Fibroblast of gingiva (primary cell): ENCODE results near the gene NAA15.
"Not testable (repeated sequence)": the region's sequence is repeated elsewhere in the genome, so short reads cannot be mapped to it uniquely, and the experiment has no call there.

Source experiments
- DNase-seq: peaks from one replicate; pipeline ENCODE4 v3.0.0-alpha.2; 2011; ENCODE audit warnings: low read depth

NAA15 gene

DNA sequence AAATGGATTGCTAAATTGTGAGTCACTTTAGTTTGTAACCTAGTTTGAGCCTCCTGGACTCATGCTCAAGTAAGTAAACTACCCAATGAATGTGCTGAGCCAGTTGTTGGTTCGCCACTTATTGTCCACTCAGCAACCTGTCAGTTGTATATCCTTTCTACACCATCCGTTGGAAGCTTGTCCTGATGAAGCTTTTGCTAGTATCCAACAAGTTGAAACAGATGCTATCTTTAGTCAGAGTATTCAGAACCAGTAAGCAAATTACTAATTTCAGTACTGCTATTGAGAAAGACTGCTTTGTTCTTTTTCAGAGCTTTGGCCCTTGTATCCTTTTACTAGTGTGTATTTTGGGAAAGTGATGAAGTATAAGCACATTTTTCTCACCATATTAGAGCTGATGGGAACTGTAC, 4.3 kb upstream of the NAA15 start:
- peak; percentile 32 for DNase-seq

DNA sequence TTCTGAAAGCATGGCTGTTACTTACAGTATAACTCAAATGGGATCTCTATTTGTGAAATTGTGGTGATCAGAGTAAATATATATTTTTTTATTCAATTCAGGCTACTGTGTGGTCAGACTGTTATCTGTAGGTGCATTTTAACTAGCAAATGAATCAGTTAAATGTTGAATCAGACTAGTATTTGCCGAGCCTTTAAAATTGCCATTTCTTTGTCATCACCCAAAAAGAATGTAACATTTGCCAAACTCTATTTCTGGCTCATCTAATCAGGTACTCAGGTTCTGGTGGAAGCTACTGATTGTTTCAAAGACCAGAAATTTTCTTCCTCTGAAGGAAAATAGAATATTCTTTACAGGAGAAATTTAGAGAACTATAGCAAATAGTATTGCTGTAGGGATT, 1.8 kb upstream of the NAA15 start:
- no peak for DNase-seq

DNA sequence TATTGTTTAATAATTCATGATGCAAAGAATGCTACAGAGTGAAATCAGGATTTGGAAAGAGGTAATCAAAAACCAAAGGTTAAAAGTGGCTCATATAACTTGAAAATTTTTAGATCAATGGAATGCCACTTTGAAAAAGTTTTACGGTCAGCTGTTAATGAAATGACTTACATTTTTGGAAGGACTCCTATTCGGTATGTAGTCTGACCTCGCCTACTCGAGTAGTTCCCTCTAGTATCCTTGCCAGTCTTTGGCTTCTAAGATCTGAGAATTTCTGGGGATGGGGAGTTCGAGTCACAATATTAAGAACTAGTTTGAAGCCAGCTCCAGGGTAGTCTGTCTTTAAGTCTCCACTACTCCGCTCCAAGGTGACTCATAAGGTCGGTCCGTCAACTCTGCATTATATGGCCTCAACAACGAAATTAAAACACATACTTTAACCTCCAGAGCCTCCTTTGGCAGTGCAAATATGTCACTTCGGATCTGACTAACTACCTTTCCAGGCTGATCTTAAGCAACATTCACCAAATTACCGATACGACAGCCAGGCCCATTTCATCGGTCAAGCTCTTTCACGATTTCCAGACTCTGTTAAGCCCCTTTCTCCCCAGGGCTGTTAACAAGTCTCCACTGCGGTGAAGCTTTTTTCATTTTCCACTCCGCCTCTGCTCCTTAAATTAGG, 733 bp upstream of the NAA15 start:
- DNase-seq = peak; percentile 43

DNA sequence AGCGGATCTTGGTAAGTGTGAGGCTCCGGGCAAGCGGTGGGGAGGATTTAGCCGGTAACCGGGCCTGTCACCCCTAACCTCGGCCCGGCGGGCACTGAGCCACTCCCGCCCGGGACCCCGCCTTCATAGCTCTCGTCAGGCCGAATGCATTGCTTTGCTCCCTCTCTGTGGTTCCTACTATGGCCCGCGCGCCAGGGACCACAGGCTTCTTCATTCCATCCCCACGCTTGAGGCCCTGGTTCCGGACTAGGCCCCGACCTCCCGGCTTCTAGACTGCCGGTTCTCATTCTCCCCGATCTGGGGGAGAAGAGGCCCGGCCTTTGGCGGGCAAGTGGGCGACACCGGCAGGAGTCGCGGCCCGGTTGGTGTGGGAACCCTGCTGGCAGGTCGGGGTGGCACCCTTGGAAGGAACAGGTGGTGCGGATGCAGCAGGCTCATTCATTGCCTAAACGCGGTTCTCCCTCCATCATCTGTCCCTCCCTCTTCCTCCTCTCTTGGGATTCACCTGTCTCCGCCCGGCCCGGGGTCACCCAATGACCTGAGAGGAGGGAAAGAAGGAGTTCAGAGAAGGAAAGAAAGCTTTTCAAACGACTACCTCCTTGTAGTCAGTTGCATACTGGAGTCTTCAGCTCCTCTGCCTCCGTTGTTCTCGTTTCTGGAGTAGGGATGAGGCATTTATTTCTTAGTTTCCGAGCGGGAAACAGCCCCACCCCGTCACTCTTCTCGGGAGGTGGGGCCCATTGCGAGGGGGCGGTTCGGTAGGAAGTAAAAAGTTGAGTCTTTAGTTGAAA, 711 bp downstream of the NAA15 start, which contains the start of gene NDUFC1:
Gene NDUFC1 (minus strand): TSS at position 657 of the 791 bp plus-strand sequence. CDS start 6,679 bp downstream, outside the sequence.
- DNase-seq = peak; percentile 23

- DNase-seq = no peak
These were observed 3.6 kb downstream of the NAA15 start for GRCh38 chr4:139304920-139305319.

DNA sequence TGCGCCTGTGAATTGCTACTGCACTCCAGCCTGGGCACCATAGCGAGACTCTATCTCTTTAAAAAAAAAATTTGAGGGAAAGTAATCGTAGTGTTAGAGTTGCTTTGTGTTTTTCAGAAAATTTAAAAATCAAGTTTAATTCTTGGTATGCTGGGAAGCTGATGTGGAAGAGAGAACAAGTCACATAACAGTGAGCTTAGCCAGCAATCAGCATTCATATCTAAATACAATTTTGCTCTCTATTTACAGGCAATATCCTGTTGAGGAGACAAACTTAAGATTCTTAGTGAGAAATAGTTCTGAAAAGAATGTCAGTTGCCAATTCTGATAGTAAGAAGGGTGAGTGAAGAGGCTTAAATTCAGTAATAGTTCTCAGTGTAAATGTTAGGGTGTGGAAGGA, 10.6 kb downstream of the NAA15 start:
- DNase-seq = no peak

- DNase-seq = no peak
These were observed 11.4 kb downstream of the NAA15 start for GRCh38 chr4:139312552-139313332.

DNA sequence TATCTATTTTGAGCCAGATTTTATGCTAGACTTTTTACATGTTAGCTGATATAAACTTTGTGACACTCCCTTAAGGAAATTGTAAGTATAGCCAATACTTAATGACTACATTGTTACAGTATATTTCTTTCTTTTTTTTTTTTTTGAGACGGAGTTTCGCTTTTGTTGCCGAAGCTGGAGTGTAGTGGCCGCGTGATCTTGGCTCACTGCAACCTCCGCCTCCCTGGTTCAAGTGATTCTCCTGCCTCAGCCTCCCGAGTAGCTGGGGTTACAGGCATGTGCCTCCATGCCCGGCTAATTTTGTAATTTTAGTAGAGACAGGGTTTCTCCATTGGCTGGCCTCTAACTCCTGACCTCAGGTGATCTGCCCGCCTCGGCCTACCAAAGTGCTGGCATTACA, 12.1 kb downstream of the NAA15 start:
- not testable (repeated sequence) for DNase-seq

DNA sequence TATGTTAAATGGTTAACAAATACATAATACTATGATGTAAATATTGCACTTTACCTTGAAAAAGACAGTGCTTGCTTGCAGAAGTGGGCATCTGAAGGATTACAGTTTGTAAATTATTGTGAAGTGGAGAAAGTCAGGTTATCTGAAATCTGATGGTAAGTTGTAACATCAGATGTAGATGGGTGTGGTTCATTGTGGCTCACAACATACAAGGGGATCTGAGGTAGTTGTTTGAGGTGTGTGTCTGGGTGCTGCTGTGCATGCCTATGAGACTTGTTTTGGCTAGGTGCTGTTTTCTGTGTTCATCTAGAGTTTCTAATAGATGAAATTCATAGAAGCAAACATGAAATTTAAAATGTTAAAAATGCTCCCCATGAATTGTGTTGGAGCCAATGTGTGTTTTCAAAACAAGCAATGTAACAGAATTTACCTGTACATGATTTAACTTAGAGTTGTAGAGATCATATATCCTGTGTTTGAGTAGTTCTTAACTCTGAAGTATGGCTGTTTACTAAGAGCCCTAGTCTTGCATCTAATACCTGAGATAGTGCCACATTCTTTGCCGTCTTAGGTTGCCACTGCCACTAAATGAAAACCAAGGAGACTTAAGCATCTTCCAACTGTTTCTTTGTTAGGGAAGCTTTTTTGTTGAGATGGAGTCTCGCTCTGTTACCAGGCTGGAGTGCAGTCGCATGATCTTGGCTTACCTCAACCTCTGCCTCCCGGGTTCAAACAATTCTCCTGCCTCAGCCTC, 12.9 kb downstream of the NAA15 start:
- DNase-seq = no peak

- no peak for DNase-seq
These were observed 13.9 kb downstream of the NAA15 start for GRCh38 chr4:139315221-139315675.

- DNase-seq = no peak
These were observed 15.4 kb downstream of the NAA15 start for GRCh38 chr4:139316733-139317132.

GRCh38 chr4:139317635-139318034, 16.3 kb downstream of the NAA15 start:
- no peak for DNase-seq

DNA sequence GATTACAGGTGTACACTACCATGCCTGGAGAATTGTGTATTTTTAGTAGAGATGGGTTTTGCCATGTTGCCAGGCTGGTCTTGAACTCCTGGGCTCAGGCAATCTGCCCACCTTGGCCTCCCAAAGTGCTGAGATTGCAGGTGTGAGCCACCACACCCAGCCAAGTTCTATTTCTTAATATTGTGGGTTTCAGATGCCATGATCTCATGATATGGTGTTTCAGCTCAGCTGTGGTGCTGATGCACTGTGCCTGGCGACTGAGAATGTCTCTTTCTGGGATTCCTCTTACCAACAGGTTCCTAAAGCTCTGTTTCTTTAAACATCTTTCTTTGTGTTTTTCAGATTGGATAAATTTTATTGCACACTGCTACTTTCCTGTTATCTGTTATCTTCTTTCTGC, 18.3 kb downstream of the NAA15 start:
- no peak for DNase-seq

DNA sequence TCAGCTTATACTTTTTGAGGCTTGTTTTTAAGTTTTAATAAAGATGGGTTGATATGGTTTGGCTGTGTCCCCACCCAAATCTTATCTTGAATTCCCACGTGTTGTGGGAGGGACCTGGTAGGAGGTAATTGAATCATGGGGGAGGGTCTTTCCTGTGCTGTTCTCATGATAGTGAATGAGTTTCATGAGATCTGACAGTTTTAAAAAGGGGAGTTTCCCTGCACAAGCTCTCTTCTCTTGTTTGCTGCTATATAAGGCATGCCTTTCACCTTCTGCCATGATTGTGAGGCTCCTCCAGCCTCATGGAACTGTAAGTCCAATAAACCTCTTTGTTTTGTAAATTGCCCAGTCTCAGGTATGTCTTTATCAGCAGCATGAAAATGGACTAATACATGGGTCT, 20.8 kb downstream of the NAA15 start:
- DNase-seq = not testable (repeated sequence)

- DNase-seq = not testable (repeated sequence)
These were observed 21.2 kb downstream of the NAA15 start for GRCh38 chr4:139322541-139322940.

GRCh38 chr4:139324620-139325019, 23.3 kb downstream of the NAA15 start:
- no peak for DNase-seq

- no peak for DNase-seq
These were observed 28.4 kb downstream of the NAA15 start for GRCh38 chr4:139329665-139330200.

DNA sequence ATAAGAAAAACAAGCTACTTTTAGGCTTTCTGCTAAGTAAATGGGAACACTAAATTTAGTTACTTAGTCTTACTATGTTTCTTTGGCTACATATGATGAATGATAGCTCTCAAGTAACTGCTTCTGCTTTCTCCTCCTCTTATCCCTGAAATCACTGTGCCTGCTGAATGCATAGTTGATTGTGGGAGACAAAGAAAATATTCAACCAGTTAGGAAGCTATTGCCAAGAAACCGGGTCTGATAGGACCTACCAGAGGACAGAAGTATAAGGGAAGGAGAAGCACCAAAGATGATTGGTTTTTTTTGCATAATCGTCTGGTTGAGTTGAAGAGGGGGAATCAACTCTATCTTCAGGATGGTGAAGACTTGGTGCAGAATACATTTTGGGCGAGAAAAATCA, 29.0 kb downstream of the NAA15 start:
- no peak for DNase-seq

- no peak for DNase-seq
These were observed 29.9 kb downstream of the NAA15 start for GRCh38 chr4:139331185-139331584.

DNA sequence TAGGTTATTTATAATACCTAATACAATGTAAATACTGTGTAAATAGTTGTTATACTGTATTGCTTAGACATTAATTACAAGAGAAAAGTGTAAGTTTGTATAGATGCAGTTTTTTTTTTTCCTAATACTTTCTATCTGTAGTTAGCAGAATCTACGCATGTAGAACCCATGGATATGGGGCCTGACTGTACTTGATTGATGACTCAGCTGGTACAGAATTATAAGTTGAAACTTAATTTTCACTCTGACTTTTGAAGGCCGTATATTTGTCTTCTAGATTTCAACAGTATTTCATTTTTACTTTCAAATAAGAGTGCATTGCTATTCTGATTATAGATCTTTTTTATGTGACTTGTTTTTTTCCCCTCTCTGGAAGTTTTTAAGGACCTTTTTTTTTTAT, 31.7 kb downstream of the NAA15 start:
- DNase-seq = no peak

DNA sequence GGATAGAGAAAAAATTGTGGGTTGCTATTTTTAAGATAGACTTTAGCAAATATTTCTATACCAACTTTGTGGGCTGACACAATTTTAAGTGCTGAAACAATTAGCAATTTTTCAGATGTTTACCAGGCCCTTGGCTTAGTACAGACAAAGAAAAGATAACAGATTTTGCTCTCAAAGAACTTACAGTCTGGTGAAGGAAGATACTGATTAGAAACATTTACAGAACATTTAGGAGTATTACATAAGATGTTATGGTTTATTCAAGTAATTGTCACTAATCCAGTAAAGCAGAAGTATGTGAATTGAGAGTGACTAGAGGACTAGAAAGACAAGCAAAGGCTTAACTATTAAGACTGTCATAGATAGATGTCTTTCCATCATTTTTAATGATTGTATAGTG, 36.3 kb downstream of the NAA15 start:
- no peak for DNase-seq

DNA sequence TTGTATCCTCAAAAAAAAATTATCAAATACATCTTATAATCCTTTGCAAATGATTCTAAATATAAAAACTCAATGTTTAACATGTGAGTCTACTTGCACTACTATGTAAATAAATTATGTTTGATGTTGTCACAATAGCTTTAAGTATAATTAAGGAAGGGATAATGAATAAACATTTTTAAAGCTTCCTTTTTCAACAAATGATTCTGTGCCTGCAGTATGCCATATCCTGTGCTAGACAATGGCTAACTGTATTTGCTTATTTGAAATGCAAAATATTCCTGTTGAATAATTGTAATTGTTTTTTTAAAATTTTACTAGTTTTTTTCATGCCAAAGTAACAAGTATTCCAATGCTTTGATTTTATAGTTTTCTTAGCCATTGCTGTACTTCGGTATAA, 60.0 kb downstream of the NAA15 start:
- no peak for DNase-seq
